GM21737 (cell line): ENCODE data around the gene EIF5A.

Source experiments
- ATAC-seq: cut with Tn5 transposase; IDR thresholded peaks from one replicate; pipeline ENCODE4 v1.9.1; 2021; ENCODE audit warnings: mild to moderate bottlenecking, moderate library complexity; ENCODE audit not compliant: unreplicated experiment

EIF5A gene

GRCh38 chr17:7284911-7285310 is 22.5 kb upstream of the EIF5A start:
- no peak for ATAC-seq

GRCh38 chr17:7285679-7286078 is 21.7 kb upstream of the EIF5A start:
- ATAC-seq, result no peak

GRCh38 chr17:7289256-7290032 is 18.0 kb upstream of the EIF5A start:
- ATAC-seq, result no peak

GRCh38 chr17:7290166-7290565 is 17.3 kb upstream of the EIF5A start:
- no peak for ATAC-seq

GRCh38 chr17:7290685-7291084 is 16.7 kb upstream of the EIF5A start:
- no peak for ATAC-seq

- ATAC-seq, result no peak
These were observed 15.2 kb upstream of the EIF5A start for GRCh38 chr17:7292194-7292593.

- ATAC-seq, result no peak
These were observed 14.7 kb upstream of the EIF5A start for GRCh38 chr17:7292729-7293128.

GRCh38 chr17:7293159-7293558 is 14.3 kb upstream of the EIF5A start:
- no peak for ATAC-seq

GRCh38 chr17:7293816-7294613 is 13.4 kb upstream of the EIF5A start:
- no peak for ATAC-seq

- no peak for ATAC-seq
These were observed 12.7 kb upstream of the EIF5A start, which contains the start of gene YBX2 for GRCh38 chr17:7294614-7295153. TSS of gene YBX2 (minus strand) at chr17:7294639. CDS start at chr17:7294500, 139 bp downstream.

- no peak for ATAC-seq
These were observed 11.9 kb upstream of the EIF5A start for GRCh38 chr17:7295230-7296180.

- ATAC-seq, result no peak
These were observed 11.1 kb upstream of the EIF5A start for GRCh38 chr17:7296189-7296861.

- ATAC-seq, result no peak
These were observed 3.2 kb upstream of the EIF5A start for GRCh38 chr17:7304179-7304578.

GRCh38 chr17:7307686-7308624 is 527 bp downstream of the EIF5A start:
- ATAC-seq, result peak; percentile 2

- peak; percentile 20 for ATAC-seq
These were observed 1.4 kb downstream of the EIF5A start for GRCh38 chr17:7308625-7309433.

GRCh38 chr17:7309628-7310027 is 2.2 kb downstream of the EIF5A start:
- ATAC-seq, result no peak

GRCh38 chr17:7311110-7311705 is 3.8 kb downstream of the EIF5A start:
- no peak for ATAC-seq
